H9 (cell line): Measurements from ENCODE around the gene TCP11L1. TPM values are rescaled to one million over a fixed set of nuclear protein-coding genes. Genes with fewer than 3 reads are reported as not detected.

ENCODE experiments used
- DNase-seq: peaks from one replicate; pipeline ENCODE4 v3.0.0-alpha.2; 2017
- H2AFZ ChIP-seq: one replicate; pipeline ENCODE4 v1.6.1; 2013; ENCODE audit warnings: mild to moderate bottlenecking, low read length, control low read depth, moderate library complexity
- H2AK5ac ChIP-seq: 2 replicates; pipeline ENCODE4 v1.6.1; 2013; ENCODE audit warnings: low read length, control low read depth, mixed read lengths; ENCODE audit not compliant: insufficient read length
- H2BK120ac ChIP-seq: one replicate; pipeline ENCODE4 v1.6.1; 2013; ENCODE audit warnings: low read depth, mild to moderate bottlenecking, low read length, control low read depth, inconsistent platforms; ENCODE audit not compliant: poor library complexity, severe bottlenecking
- H2BK12ac ChIP-seq: 2 replicates; pipeline ENCODE4 v1.6.1; 2013; ENCODE audit warnings: low read length, control low read depth, mixed read lengths, low read depth; ENCODE audit not compliant: insufficient read length
- H2BK15ac ChIP-seq: 2 replicates; pipeline ENCODE4 v1.6.1; 2013; ENCODE audit warnings: low read depth, low read length, control low read depth
- H2BK20ac ChIP-seq: one replicate; pipeline ENCODE4 v1.6.1; 2013; ENCODE audit warnings: low read depth, mild to moderate bottlenecking, low read length, control low read depth, inconsistent platforms; ENCODE audit not compliant: poor library complexity, severe bottlenecking
- H2BK5ac ChIP-seq: 2 replicates; pipeline ENCODE4 v1.6.1; 2013; ENCODE audit warnings: low read length, control low read depth, mixed read lengths; ENCODE audit not compliant: insufficient read length
- H3K14ac ChIP-seq: 2 replicates; pipeline ENCODE4 v1.6.1; 2013; ENCODE audit warnings: low read length, control low read depth; ENCODE audit not compliant: insufficient read depth
- H3K18ac ChIP-seq: 2 replicates; pipeline ENCODE4 v1.6.1; 2013; ENCODE audit warnings: low read depth, mild to moderate bottlenecking, mixed read lengths, low read length, control low read depth; ENCODE audit not compliant: insufficient read length
- H3K23ac ChIP-seq: 2 replicates; pipeline ENCODE4 v1.6.1; 2013; ENCODE audit warnings: low read length, control low read depth, mixed read lengths, low read depth; ENCODE audit not compliant: insufficient read length
- H3K23me2 ChIP-seq: 2 replicates; pipeline ENCODE4 v1.6.1; 2013; ENCODE audit warnings: low read depth, mild to moderate bottlenecking, mixed read lengths, low read length, control low read depth; ENCODE audit not compliant: insufficient read length, poor library complexity, severe bottlenecking
- H3K27ac ChIP-seq: 2 replicates; pipeline ENCODE4 v1.5.1; 2013; ENCODE audit warnings: low read length, control low read depth, mixed read lengths, low read depth; ENCODE audit not compliant: insufficient read length
- H3K27me3 ChIP-seq: 2 replicates; pipeline ENCODE4 v1.6.1; 2013; ENCODE audit warnings: low read length, control low read depth, inconsistent platforms; ENCODE audit not compliant: insufficient read depth
- H3K4ac ChIP-seq: 2 replicates; pipeline ENCODE4 v1.6.1; 2013; ENCODE audit warnings: low read depth, mild to moderate bottlenecking, control low read depth, inconsistent platforms, low read length, moderate library complexity
- H3K4me1 ChIP-seq: 2 replicates; pipeline ENCODE4 v1.6.1; 2013; ENCODE audit warnings: low read length, control low read depth, inconsistent platforms; ENCODE audit not compliant: insufficient read depth
- H3K4me2 ChIP-seq: 2 replicates; pipeline ENCODE4 v1.6.1; 2013; ENCODE audit warnings: low read length, control low read depth, mixed read lengths; ENCODE audit not compliant: insufficient read length, insufficient read depth
- H3K56ac ChIP-seq: 2 replicates; pipeline ENCODE4 v1.6.1; 2013; ENCODE audit warnings: low read depth, mild to moderate bottlenecking, mixed read lengths, low read length, control low read depth; ENCODE audit not compliant: insufficient read length
- H3K79me1 ChIP-seq: 2 replicates; pipeline ENCODE4 v1.6.1; 2013; ENCODE audit warnings: low read depth, mild to moderate bottlenecking, moderate library complexity, low read length, control low read depth, inconsistent platforms; ENCODE audit not compliant: insufficient read depth, poor library complexity, severe bottlenecking
- H3K79me2 ChIP-seq: 2 replicates; pipeline ENCODE4 v1.6.1; 2013; ENCODE audit warnings: low read length, control low read depth, inconsistent platforms; ENCODE audit not compliant: insufficient read depth
- H3K9ac ChIP-seq: 2 replicates; pipeline ENCODE4 v1.6.1; 2013; ENCODE audit warnings: low read length, control low read depth, mixed read lengths; ENCODE audit not compliant: insufficient read length; ENCODE audit errors: extremely low read depth
- H3K9me3 ChIP-seq: one replicate; pipeline ENCODE4 v1.6.1; 2013; ENCODE audit warnings: low read depth, low read length, inconsistent platforms; ENCODE audit not compliant: control insufficient read depth
- H3T11ph ChIP-seq: one replicate; pipeline ENCODE4 v1.6.1; 2013; ENCODE audit warnings: mild to moderate bottlenecking, low read length, control low read depth, inconsistent platforms
- H4K20me1 ChIP-seq: one replicate; pipeline ENCODE4 v1.6.1; 2013; ENCODE audit not compliant: control insufficient read depth, insufficient read length, insufficient read depth
- H4K5ac ChIP-seq: 2 replicates; pipeline ENCODE4 v1.6.1; 2013; ENCODE audit warnings: low read depth, mild to moderate bottlenecking, mixed read lengths, low read length, control low read depth; ENCODE audit not compliant: insufficient read length
- H4K8ac ChIP-seq: replicated peaks from 2 replicates; pipeline ENCODE4 v1.6.1; 2013; ENCODE audit warnings: low read length, control low read depth, mixed read lengths, low read depth; ENCODE audit not compliant: insufficient read length
- H4K91ac ChIP-seq: 2 replicates; pipeline ENCODE4 v1.6.1; 2013; ENCODE audit warnings: low read depth, mild to moderate bottlenecking, moderate library complexity, mixed read lengths, low read length, control low read depth; ENCODE audit not compliant: insufficient read length
- H3K27ac Mint-ChIP-seq, 3 experiments: 2 replicates in 2 of 3; 3 replicates in 1 of 3; pipeline ENCODE4 v1.8.0; 2020 to 2021; ENCODE audit warnings: mixed read lengths in 3 of 3, mild to moderate bottlenecking in 1 of 3, moderate library complexity in 1 of 3
- H3K27me3 Mint-ChIP-seq: 2 replicates; pipeline ENCODE4 v1.8.0; 2021; ENCODE audit warnings: low read depth, mild to moderate bottlenecking, moderate library complexity, mixed read lengths
- H3K36me3 Mint-ChIP-seq, 3 experiments: 2 replicates in 2 of 3; 3 replicates in 1 of 3; pipeline ENCODE4 v1.8.0; 2020 to 2021; ENCODE audit warnings: low read depth in 3 of 3, mixed read lengths in 3 of 3; ENCODE audit not compliant: insufficient read depth in 1 of 3
- H3K4me1 Mint-ChIP-seq, 2 experiments: 2 replicates each; pipeline ENCODE4 v1.8.0; 2020; ENCODE audit warnings: mixed read lengths in 2 of 2
- H3K4me3 Mint-ChIP-seq, 2 experiments: 2 replicates in 1 of 2; 3 replicates in 1 of 2; pipeline ENCODE4 v1.8.0; 2020 to 2021; ENCODE audit warnings: mild to moderate bottlenecking in 2 of 2, mixed read lengths in 2 of 2, moderate library complexity in 1 of 2
- H3K9me3 Mint-ChIP-seq, 2 experiments: 2 replicates in 1 of 2; 3 replicates in 1 of 2; pipeline ENCODE4 v1.8.0; 2020; ENCODE audit warnings: mild to moderate bottlenecking in 2 of 2, mixed read lengths in 2 of 2, moderate library complexity in 1 of 2
- WGBS: extraction: QIAGEN DNeasy Blood & Tissue Kit; methylation state at CpG from one replicate; pipeline ENCODE4 v1.1.7; 2013; ENCODE audit warnings: missing lambda C conversion rate, low lambda C conversion rate, mixed read lengths; ENCODE audit not compliant: insufficient read length; ENCODE audit errors: extremely low coverage; 5-methylcytosine and 5-hydroxymethylcytosine counted together
- total RNA-seq: library from RNA; stranded (reverse); gene quantifications from 2 replicates; pipeline ENCODE4 v1.2.1, GENCODE V29; 2021
- TF ChIP-seq, protein P1 (sequence below): fragments of 200-600 bp; sonication (generic); conservative IDR thresholded peaks from 3 replicates; pipeline ENCODE4 v1.8.0; 2021; ENCODE audit warnings: antibody characterized with exemption, mild to moderate bottlenecking

Gene TCP11L1
- total RNA-seq, 1 experiment from 2014 or later, result 20.3 TPM

DNA sequence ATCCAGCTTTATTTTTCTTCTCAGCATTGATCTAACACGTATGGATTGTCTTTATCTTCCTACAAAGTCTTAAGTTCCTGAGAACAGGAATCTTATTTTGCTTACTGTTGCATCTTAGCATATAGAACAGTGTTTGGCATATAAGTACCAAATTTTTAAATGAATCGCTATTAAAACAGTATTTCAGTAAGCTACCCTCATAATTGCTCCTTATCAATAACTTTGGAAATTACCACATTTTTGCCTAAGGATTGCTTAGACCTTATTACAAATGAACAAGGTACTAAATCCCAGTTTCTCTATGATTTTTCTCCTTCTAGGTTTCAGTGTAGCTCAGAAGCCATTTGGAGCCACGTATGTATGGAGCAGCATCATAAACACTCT is 14.0 kb upstream of the TCP11L1 start:
- Histone ChIP-seq H3K27ac (no peak overlapping the region), H2AFZ (no peak overlapping the region), H3K79me1 (no peaks in the 10 kb centered on the region), H3K9ac (no peak overlapping the region), H4K8ac (no peak overlapping the region), H2BK12ac (no peak overlapping the region), H2BK120ac (no peak overlapping the region), H3K14ac (no peak overlapping the region), H3K4me1 (no peaks in the 10 kb centered on the region), H3K23ac (no peak overlapping the region), H4K20me1 (no peaks in the 10 kb centered on the region), H2AK5ac (no peak overlapping the region), H2BK5ac (no peak overlapping the region), H3K4ac (no peak overlapping the region), H3K18ac (no peak overlapping the region), H3K79me2 (no peaks in the 10 kb centered on the region), H4K91ac (no peak overlapping the region), H3K23me2 (no peaks in the 10 kb centered on the region), H3K27me3 (no peaks in the 10 kb centered on the region), H4K5ac (no peak overlapping the region), H2BK15ac (no peak overlapping the region), H3K56ac (no peak overlapping the region), H2BK20ac (no peak overlapping the region), H3K4me2 (no peak overlapping the region), H3K9me3 (no peaks in the 10 kb centered on the region), H3T11ph (no peak overlapping the region)
- peaks cover 9 to 13% of the 10 kb centered on the region in 2 experiments; a peak in 3 of 4 replicates for H3K4me1 Mint-ChIP-seq
- H3K27me3 Mint-ChIP-seq, result no peaks in the 10 kb centered on the region
- TF ChIP-seq, protein P1, sequence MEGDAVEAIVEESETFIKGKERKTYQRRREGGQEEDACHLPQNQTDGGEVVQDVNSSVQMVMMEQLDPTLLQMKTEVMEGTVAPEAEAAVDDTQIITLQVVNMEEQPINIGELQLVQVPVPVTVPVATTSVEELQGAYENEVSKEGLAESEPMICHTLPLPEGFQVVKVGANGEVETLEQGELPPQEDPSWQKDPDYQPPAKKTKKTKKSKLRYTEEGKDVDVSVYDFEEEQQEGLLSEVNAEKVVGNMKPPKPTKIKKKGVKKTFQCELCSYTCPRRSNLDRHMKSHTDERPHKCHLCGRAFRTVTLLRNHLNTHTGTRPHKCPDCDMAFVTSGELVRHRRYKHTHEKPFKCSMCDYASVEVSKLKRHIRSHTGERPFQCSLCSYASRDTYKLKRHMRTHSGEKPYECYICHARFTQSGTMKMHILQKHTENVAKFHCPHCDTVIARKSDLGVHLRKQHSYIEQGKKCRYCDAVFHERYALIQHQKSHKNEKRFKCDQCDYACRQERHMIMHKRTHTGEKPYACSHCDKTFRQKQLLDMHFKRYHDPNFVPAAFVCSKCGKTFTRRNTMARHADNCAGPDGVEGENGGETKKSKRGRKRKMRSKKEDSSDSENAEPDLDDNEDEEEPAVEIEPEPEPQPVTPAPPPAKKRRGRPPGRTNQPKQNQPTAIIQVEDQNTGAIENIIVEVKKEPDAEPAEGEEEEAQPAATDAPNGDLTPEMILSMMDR, result no peak
- no peaks in the 10 kb centered on the region for H3K9me3 Mint-ChIP-seq
- H3K27ac Mint-ChIP-seq, result no peak overlapping the region; a peak in 1 of 7 replicates
- H3K4me3 Mint-ChIP-seq, result no peak overlapping the region
- H3K36me3 Mint-ChIP-seq, result no peaks in the 10 kb centered on the region
- DNase-seq, result no peak
- WGBS, result no CpG with 5 or more reads among the region's 3 CpGs
